Measurements from ENCODE around the gene TMEM192.
"Not testable (repeated sequence)": the region's sequence is repeated elsewhere in the genome, so short reads cannot be mapped to it uniquely, and the experiment has no call there.

TMEM192 gene

DNA sequence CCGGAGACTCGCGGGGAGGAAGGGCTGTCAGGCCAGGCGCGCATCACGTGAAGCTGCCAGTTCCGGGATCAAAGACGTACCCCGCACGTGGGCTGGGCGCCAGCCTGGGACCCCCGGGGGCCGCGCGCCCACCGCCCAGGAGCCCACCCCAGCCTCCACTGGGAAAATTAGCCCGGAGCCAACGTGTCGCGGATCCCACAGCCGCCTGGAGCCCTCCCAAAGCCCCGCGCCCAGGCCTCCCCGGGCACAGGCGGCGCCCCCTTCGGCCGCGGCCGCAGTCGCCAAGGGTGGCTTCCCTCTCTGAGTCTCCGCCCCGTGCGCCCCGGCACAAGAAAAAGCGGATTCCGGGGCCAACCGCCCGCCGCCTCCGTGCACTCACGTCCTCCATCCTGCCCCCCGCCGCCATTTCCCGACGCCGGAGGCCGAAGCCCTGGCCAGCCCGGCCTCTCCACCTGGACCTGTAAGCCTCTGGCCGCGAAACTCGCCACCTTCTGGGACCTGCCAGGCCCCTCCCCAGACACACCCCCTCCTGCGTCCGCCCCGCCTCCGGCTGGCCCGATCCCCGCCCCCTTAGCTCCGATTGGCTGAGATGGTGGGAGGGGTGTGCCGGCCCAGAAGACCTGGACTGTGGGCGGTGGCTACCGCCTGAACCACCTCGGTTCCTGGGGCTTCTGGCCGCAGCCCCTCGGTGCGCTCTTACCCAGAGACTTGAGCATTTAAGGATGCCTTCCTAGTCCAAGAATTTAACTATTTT is at the start of gene TMEM192:
TSS of gene TMEM192 (minus strand) at position 493 of the 754 bp plus-strand sequence. CDS start at position 406, 87 bp downstream.
- DNase-seq (ENCODE audit: low spot score): peak; percentile 96

DNA sequence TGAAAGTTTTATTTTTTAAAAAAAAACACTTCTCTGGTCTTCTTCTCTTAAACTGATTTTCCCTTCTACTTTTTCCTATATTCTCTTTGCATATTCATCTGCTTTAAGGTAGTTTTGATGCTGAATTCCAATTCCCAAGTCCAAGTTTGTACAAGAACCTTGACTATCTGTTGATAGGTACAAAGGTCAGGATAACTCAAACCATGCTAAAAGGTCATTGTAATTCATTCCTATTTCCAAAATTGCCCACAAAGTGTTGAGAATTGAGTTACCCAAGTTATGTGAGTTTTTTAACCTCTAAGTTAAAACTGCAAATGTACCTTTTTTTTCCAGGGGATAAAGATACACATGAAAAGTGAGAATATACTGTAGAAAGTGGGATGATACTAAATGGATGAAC is 46.1 kb upstream of the TMEM192 start:
- DNase-seq (ENCODE audit: low spot score): no peak

DNA sequence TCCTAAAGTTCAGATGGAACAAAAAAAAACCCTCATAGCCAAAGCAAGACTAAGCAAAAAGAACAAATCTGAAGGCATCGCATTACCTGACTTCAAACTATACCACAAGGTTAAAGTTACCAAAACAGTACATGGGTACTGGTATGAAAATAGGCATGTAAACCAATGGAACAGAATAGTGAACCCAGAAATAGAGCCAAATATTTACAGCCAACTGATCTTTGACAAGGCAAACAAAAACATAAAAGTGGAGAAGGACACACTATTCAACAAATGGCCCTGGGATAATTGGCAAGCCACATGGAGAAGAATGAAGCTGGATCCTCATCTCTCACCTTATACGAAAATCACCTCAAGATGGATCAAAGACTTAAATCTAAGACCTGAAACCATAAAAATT is 44.2 kb upstream of the TMEM192 start:
- no peak for DNase-seq (ENCODE audit: low spot score)

DNA sequence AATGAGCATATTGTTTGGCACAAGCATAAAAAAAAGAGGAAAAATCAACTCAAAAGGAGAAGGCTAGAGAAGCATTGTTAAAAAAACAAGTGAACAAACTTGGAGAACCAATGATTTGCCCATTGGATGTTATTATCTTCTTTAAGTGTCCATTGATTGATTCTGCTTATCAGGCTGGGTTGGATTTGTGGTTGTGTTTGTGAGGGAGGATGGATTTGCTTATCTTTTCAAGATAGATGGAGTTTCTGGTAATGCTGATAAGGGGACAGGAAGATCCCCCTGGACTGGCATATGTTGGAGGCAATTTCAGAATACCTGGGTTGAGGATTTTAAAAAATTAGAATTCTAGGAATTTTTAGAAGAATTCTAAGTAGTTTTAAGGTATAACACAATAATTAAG is 41.8 kb upstream of the TMEM192 start:
- no peak for DNase-seq (ENCODE audit: low spot score)

DNA sequence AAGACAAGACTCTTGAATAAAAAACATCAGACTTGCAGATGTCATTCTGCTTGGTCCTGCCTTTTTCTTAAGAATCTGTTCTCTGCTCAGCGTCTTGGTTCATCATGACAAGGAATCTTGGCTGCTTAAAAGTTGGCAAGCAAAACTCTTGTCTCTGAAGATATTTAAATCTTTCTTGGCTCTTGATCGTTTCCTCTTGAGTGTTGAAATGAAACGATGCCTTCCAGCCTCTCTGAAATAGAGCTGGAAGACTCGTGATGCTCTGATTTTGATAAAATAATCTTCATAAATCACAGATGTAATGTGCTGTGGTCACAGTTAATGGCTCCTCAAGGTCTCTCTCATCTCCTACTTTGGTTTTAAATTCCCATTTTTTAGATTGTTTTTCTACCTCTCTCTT is 39.9 kb upstream of the TMEM192 start:
- DNase-seq (ENCODE audit: low spot score): no peak

DNA sequence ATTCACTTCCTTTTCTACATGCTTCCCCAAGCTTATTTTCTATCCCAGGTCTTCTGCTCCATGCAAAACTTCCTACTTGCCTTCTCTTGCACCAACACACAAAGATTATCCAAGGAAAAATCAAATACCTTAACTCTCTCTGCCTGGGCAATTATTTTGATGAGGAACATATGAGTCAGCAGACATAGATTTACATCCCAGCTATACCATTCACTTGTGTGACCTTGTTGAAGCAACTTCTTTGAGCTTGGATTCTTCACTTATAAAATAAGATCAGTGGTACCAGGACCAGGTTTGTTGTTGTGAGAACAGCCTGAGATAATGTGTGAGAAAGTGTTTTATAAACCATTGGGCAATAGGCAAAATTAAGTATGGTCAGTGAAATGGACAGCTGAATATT is 39.1 kb upstream of the TMEM192 start:
- no peak for DNase-seq (ENCODE audit: low spot score)

DNA sequence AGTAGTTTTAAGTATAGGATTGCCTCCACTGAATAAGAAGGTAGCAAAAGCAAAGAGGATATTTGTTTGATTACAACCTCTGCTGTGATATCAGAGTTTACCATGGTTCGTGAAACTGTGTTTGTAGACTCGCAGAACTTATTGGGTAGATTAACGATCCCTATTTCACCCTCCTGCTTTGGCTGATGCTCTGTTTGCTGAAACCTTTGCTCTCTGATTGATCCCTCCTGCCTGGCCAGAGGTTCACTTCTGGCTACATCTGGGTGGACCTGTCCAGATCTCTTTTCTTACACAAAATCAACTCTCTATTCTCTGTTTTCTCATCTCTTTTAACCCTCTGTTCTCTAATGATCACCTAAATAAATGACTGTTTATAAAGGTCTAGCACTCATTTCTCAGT is 37.9 kb upstream of the TMEM192 start:
- no peak for DNase-seq (ENCODE audit: low spot score)

DNA sequence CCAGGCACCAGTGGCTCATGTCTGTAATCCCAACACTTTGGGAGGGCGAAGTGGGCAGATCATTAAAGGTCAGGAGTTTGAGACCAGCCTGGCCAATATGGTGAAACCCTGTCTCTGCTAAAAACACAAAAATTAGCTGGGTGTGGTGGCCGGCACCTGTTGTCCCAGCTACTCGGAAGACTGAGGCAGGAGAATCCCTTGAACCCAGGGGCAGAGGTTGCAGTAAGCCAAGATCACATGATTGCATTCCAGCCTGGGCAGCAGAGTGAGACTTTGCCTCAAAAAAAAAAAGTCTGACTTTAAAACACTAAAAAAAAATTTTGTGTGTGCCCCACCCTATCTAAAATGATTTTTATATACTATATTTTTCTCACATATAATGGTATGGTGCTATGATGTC is 26.2 kb upstream of the TMEM192 start:
- no peak for DNase-seq (ENCODE audit: low spot score)

DNA sequence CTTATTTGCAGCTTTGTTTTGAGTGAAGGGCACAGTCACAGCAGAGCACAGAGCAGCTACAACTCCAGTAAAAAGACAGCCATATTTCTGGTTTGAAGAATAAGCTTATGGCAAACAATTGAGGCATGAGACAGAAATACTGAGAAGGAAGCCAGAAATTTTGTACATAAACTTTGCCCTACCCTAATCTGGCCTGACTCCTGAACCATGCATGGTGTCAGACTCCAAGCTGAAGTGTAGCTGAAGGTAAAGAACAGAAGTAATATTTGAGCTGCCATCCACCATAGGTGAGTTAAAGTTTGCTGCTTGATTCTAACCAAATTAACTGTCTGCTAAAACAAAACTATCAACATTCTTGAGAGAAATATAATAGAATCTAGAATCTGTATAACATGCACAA is 24.5 kb upstream of the TMEM192 start:
- DNase-seq (ENCODE audit: low spot score): no peak

DNA sequence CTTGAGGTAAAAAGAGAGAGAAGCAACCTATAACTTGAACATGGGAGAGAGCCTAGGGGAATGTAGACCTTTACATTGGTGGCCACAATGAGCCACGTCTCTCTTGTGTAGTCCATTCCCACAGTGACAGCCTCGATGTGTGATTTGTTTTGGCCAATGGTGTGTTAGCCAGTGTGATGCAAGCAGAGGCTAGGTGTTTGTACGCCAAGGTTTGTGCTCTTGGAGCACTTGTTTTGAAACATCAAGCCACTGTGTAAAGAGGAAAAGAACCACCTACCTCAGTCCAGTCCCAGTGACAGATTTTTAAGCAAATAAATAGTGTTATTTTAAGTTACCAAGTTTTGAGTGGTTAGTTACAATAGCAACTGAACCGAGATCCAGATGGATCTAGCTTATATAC is 23.9 kb upstream of the TMEM192 start:
- no peak for DNase-seq (ENCODE audit: low spot score)

DNA sequence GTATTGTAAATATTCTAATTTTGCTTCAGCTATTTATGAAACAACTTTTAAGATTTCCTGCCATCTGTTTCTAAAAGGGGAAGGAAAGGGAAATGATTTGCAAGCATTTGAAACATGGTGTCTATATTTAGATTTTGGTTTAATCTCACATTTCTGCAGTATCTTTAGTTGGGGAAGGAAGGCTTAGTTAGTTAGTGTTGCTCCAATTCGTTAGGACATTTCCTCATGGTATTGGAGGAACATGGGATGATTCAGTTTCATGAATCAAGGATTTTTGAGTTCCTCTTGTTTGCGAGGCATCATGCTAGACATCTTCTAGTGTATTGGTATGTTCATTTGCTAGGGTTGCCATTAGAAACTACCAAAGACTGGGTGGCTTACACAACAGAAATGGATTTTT is 20.5 kb upstream of the TMEM192 start:
- no peak for DNase-seq (ENCODE audit: low spot score)

DNA sequence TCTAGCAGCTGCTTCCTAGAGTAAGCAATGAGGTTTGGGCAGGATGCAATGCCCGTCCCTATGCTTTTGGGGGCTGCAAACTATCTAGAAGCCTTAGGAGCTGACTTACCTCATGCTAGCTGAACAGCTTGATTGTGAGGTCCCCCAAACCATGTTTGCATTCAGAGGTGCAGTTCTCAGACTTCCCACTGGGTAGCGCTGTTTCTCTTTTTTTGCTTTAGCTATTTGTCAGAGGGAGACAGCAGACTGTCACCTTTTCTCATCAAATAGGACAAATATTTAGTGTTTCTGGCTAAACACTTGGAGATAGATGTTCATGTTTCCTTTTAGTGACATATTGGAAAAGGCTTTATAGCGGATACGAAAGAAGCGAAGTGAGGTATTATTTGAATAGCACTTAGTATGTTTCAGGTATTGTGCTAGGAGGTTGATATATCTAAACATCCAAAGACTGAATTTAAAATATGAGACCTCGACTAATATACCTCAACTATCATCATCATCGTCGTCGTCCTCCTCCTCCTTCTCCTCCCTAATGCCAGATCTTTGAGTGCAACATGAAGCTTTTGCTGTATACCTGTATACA is 18.7 kb upstream of the TMEM192 start:
- peak; percentile 68 for DNase-seq (ENCODE audit: low spot score)

DNA sequence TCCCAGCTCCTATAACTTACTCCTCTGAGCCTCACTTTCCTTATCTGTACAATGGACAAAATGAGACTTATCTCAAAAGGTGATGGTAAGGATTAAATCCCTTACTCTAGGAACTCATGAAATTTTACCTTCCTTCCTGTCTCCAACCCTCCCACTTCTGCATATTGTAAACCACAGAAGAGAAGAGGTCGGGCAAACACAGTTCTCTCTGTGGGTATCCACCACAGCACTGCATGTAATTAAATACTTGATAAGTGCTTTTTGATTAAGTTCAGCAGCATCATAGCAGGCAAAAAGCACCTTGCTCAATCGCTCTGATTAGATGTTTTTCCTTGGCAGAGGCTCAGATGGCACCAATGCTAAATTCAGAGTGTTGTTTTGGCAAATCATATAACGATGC is 17.3 kb upstream of the TMEM192 start:
- no peak for DNase-seq (ENCODE audit: low spot score)

DNA sequence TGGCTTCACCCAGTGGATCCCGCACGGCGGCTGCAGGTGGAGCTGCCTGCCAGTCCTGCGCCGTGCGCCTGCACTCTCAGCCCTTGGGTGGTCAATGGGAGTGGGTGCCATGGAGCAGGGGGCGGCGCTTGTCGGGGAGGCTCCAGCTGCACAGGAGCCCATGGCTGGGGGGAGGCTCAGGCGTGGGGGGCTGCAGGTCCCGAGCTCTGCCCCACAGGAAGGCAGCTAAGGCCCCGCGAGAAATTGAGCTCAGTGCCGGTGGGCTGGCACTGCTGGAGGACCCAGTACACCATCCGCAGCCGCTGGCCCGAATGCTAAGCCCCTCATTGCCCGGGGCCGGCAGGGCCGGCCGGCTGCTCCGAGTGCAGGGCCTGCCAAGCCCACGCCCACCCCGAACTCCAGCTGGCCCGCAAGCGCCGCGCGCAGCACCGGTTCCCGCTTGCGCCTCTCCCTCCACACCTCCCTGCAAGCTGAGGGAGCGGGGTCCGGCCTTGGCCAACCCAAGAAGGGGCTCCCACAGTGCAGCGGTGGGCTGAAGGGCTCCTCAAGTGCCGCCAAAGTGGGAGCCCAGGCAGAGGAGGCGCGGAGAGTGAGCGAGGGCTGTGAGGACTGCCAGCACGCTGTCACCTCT is 13.3 kb upstream of the TMEM192 start:
- DNase-seq (ENCODE audit: low spot score): not testable (repeated sequence)

DNA sequence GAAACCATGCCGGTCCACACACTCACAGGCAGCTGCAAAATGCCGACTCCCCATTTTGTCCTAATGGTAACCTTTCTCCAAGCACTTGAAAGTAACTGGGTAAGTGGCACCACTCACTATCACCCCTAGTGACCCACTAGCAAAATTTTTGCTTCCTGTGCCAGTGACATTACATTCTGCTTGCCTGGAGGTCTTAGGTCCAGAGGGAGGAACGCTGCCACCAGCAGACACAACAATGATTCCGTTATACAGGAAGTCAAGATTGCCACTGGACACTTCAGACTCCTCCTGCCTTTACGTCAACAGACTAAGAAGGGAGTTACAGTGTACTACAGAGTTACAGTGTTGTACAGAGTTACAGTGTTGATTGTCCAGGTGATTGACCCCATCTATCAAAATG is 11.8 kb upstream of the TMEM192 start:
- no peak for DNase-seq (ENCODE audit: low spot score)

DNA sequence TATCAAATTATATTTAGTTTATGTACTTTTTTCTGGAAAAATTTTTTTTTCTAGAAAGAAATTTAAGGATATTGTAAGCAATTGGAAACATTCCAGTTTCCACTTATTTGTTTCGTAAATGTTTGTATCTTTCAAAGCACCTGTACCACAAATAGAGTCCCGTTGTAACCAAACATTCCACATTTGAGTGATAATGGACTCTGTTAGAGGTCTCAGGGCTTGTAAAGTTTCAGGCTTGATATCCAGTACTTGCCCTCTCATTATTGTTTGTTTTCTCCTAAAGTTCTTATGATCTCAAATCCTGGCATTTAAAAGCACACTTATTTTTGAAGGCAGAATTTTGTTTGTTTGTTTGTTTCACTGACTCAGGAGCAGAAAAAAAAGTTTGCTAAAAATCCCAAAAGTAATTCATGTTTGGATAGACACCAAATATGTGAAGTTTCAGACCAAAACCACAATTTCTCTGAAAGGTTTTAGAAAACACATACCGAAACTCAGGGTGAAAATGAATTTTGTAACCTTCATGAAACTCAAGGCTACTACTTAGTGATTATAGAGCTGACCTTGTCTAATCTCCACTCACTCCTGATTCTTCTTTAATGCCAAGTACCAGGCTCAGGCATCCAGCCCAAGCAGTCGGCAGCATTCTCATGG is 5.7 kb upstream of the TMEM192 start:
- DNase-seq (ENCODE audit: low spot score): no peak

DNA sequence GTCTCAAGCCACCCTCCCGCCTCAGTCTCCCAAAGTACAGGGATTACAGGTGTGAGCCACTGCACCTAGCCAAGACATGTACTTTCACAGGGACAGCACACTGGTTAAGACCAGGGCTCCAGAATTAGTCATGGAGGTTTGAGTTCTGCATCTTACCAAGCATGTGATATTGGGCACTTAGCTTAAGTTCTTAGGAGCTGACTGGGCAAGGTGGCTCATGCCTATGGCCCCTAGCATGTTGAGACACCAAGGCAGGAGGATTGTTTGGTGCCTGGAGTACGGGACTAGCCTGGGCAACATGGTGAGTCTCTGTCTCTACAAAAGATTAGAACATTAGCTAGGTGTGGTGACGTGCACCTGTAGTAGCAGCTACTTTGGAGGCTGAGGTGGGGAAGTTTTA is 2.6 kb upstream of the TMEM192 start:
- DNase-seq (ENCODE audit: low spot score): no peak

DNA sequence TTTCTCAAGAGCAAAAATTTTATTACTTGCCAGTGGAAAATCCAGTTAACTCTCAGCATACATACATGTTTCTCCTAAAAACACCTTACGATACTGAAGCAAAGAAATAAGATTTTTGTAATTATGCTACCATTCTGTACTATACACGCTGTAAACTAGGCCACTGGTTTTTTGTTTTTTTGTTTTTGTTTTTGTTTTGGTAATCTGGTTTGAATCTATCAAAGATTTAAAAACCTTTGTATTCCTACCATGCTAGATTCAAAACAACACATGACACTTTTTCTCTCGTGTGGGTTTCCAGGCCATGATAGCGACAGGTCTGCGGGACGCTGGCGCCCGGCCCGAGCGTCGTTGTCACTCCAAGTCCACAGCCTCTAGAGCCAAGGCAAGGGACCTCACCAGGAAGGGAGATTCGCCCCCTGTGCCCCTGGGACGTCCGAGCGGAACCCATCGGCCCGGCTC is 723 bp downstream of the TMEM192 start:
- DNase-seq (ENCODE audit: low spot score): no peak

DNA sequence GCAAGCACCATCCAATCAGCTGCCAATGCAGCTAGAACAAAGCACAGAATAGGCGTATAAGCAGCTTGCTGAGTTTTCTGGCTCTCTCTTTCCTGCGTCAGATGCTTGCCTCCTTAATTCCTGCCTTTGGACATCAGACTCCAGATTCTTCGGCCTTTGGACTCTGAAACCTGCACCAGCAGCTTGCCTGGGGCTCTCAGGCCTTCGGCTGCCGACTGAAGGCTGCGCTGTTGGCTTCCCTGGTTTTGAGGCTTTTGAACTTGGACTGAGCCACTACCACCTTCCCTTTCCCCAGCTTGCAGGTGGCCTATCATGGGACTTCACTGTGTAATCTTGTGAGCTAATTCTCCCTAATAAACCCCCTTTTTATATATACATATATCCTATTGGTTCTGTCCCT is 6.1 kb downstream of the TMEM192 start:
- DNase-seq (ENCODE audit: low spot score): no peak

DNA sequence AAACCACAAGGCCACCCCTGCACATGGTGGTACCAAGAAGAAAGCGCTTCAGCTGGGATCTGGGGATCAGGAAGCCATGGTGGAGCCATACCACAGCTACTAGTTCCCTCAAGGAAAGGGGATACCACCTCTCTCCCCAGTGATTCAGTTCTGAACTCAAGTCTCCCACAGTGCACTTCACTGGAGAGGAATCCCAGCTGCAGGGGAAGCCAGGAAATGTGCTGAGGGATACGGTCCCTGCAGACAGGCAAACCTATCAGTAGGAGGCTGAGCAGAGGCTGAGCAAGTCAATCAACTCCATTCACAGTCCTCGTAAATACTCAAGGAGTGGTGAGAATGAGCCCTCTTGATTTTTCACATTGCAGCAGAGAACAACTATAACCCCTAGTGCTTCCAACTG is 11.0 kb downstream of the TMEM192 start:
- no peak for DNase-seq (ENCODE audit: low spot score)

DNA sequence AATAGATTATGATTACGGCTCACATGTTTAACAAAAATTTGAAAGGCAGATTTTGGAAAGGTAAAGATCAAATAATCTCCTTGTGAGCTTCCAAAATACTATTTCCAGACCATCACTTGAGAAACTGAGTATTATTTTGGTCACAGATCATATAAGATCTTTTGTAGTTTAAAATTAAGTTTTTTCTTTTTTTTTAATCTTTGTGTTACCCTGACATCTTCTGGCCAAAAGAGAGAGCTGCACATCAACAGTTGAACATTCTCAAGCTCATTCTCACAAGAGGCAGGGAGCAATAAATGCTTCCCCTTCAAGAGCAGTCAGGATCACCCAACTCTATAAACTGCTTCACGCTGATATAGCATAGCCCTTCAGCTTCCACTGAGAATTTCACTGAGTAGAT is 15.9 kb downstream of the TMEM192 start:
- peak; percentile 30 for DNase-seq (ENCODE audit: low spot score)

DNA sequence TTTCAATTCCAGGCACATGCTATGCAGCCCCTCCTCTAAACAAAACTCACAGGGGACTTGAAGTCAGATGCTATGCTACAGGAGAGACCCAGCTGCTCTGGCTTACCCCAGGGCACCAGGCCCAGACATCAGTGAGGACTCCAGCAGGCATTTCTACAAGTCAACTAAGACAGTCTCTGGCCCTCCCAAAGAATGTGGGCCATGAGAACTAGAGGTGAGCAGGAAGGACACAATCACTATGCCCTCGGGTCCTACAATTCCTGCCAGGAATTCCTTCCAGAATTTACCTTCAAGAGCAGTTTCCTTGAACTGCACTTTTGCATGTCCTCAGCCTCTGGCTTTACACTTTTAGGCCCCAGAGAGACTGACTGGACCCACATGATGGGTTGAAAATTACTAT is 17.4 kb downstream of the TMEM192 start:
- DNase-seq (ENCODE audit: low spot score): no peak

DNA sequence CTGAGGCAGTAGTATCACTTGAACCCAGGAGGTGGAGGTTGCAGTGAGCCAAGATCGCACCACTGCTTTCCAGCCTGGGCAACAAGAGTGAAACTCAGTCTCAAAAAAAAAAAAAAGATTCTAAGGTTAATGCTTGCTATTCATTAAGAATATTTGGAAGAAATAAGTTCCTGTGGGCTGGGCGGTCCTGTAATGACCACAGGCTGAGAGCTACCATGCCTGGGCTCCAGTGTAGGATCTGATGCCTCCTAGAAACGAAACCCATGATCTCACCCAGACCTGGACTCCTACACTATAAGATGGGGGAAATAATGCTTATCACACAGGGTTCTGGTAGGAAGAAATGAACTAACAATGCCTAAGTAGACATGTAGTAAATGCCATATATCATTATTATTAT is 17.8 kb downstream of the TMEM192 start:
- no peak for DNase-seq (ENCODE audit: low spot score)

All from iPS-NIHi11 (cell line).